ENCODE data around the gene SP3. TPM values are rescaled to one million over a fixed set of nuclear protein-coding genes. Genes with fewer than 3 reads are reported as not detected.

SP3 gene
- 41.8 TPM for polyA plus RNA-seq (2013, experiment 1 of 2; ENCODE audit: insufficient read length)
- 50.0 TPM for polyA plus RNA-seq (2013, experiment 2 of 2; ENCODE audit: insufficient read length)

- DNase-seq = peak; percentile 99
Measured at GRCh38 chr2:173965372-173966025, at the start of gene SP3. SP3 (minus strand) TSS chr2:173965373; CDS start chr2:173965171, 202 bp downstream.

GRCh38 chr2:174014699-174015070, 49.5 kb upstream of the SP3 start:
- no peak for DNase-seq

GRCh38 chr2:174014011-174014698, 49.0 kb upstream of the SP3 start:
- DNase-seq = peak; percentile 38

DNA sequence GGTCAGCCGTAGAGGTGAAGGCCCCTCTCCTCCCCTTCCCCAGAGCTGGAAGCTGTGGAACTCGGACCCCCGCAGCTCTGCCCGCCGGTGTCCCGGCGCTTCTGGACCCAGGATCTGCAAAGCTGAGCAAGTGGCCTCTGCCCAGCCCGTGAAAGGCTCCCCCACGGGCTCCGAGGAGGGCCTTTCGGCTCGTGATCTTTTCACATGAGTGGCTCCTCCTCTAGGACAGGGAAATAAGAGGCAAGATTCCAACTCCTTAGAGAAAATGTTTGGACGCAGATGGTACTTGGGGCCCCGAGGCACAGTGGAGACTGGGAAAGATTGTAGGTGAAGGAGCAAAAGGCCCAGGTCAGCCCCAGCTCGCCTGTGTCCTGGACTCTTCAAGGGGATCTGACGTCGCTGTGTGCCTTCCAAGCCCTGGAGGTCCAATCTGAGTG, 48.2 kb upstream of the SP3 start:
- no peak for DNase-seq

GRCh38 chr2:174012347-174013314, 47.5 kb upstream of the SP3 start:
- peak; percentile 62 for DNase-seq

DNA sequence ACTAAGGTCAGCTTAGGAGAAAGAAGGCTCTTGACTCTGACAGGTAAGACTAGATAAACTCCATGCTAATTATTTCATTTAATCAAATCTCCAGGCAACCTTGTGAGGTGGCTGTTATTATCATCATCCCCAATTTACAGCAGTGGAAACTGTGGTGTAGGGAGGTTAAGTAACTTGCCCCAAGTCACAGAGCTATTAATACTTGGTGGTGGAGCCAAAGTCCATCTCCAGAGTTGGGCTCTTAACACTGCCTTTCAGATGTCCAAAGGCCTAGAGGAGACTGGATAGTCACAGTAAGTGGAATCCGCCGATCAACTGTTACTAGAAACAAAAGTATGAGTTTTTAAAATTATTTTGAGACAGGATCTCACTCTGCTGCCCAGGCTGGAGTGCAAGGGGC, 46.6 kb upstream of the SP3 start:
- DNase-seq = no peak

DNA sequence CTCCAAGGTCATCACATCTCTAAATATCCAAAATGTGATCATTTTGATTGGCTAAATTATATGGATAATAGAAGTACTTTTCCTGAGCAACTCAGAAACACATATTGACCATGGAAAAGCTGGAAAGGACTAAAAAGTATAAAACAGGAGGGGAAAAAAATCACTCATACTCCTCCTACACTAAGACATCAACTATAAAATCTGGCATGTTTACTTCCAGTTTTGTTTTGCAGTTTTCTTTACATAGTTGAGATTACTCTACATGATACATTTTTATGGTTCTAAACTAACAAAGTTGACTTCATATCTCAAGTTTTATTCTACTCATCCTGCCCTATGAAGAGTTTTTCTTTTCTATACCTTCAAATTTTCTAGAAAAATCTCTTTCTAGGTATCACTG, 46.0 kb upstream of the SP3 start:
- no peak for DNase-seq

DNA sequence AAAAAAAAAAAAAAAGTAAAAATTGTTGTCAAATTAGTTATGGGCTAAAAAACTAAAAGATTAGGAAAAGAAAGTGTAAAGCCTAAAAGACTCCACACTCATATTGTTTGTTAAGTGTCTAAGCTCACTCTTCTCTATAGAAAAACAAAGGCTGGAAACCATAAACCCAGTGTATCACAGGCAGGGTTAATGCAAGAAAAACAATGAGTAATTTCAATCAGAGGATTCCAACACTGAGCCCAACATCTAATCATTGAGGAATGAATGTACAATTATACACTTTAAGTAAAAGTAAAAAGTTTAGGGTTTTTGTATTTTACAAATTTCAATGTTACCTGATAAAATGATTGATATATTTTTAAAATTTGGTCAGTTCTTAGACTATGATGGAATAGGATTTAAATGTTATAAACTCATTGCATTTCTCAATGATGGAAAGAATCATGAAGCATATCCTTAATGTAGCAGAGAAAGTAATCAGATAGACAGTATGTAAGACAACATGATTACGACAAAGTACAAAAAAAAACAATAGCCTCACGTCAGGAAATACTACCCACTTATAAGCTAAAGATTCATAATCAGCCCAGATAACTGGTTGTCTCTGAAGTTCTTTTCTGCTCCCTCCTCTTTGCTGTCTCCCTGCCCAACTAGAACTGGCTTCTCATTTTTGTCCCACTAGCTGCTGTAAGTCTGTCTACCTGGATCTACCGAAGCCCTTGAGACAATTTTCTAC, 44.5 kb upstream of the SP3 start:
- DNase-seq = peak; percentile 71

GRCh38 chr2:174008720-174009119, 43.5 kb upstream of the SP3 start:
- DNase-seq = no peak

DNA sequence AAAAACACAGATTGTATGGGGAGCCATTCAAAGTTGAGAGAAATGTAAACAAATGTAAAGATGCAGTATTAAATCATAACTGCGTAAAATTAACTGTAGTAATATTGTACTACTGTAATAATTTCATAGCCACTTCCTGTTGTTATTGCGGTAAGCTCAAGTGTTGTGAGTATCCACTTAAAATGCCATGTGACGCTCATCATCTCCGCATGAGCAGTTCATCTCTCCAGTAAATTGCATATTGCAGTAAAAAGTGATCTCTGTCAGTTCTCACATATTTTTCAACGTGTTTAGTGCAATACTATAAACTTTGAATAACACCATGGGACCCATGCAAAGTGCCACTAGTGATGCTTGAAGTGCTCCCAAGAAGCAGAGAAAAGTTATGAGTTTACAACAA, 41.8 kb upstream of the SP3 start:
- DNase-seq = no peak

GRCh38 chr2:174005801-174006419, 40.7 kb upstream of the SP3 start:
- DNase-seq = no peak

DNA sequence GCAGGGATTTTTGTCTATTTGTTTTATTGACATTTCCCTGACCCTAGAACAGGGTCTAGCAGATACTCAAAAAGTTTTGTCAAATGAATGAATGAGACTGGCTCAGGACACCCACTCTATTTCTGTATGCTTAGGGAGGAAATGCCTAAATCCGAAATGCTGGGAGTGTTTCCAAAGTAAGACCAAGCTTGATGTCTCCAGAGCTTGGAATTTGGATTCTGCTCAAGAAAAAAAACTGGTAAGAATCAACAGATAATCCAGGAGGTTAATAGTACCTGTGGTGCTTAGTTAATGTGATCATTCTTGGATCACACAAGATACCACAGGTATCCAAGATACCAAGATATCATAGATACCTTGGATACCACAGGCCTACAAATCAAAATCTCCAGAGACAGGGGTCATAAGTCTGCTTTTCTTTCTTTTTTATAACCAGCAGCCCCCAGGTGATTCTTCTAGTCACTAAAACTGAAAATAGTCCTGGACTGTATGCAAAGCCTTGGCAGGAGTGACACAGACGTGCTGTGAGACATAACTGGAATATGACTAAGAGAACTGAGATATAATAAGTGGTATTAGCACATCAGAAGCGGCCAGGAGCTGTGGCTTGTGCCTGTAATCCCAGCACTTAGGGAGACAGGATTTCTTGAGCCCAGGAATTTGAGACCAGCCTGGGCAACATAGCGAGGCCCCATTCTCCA, 39.9 kb upstream of the SP3 start:
- DNase-seq = peak; percentile 81

DNA sequence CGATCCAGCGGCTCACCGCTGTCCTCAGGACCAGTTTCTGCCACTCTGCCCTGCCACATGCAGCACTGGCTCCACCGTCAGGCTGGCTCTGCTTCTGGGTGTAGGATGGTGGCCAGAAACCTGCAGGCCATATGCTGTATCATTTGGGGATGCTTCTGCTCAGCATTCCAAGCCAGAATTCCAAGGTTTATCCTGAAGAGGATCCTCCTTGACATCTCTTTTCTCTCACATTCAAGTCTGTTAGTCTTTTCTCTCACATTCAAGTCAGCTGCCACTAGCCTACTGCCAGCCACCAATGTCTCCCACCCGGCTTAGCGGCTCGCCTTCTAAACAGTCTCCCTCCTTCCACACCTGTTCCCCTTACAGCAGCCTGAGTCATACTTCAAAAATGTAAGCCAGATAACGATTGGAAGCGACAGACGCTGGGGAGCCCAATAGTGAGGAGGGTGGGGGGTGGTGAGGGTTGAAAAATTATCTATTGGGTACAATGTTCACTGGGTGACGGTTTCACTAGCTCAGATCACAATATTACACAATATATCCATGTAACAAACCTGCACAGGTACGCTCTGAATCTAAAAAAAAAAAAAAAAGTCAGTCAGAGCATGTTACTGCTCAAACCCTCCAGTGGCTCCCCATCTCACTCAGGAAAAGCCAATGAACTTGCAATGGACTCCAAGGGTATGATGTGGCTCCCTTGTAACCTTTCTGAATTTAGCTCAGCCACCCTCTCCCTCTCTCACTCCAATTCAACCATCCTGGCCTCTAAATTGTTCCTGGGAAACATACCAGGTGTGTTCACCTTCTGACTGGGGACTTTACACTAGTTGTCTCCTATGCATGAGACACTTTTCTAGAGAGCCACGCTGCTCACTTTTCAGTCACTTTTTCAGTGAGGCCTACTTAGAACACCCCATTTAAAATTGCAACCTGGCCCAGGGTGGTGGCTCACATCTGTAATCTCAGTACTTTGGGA, 38.8 kb upstream of the SP3 start:
- no peak for DNase-seq

DNA sequence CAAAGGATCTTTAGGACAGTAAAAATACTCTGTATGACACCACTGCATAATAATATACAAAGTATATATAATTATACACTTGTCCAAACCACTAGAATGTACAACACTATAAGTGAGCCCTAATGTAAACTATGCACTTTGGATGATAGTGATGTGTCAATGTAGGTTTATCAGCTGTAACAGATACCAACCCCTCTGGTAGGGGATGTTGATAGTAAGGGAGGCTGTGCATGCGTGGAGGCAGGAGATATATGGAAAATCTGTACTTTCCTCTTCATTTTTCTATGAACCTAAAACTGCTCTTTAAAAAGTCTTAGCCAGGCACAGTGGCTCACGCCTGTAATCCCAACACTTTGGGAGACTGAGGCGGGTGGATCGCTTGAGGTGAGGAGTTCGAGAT, 37.5 kb upstream of the SP3 start:
- DNase-seq = no peak

- no peak for DNase-seq
Measured at GRCh38 chr2:174001107-174001506, 35.9 kb upstream of the SP3 start.

- DNase-seq = no peak
Measured at GRCh38 chr2:173999724-174000123, 34.6 kb upstream of the SP3 start.

GRCh38 chr2:173999272-173999671, 34.1 kb upstream of the SP3 start:
- DNase-seq = no peak

DNA sequence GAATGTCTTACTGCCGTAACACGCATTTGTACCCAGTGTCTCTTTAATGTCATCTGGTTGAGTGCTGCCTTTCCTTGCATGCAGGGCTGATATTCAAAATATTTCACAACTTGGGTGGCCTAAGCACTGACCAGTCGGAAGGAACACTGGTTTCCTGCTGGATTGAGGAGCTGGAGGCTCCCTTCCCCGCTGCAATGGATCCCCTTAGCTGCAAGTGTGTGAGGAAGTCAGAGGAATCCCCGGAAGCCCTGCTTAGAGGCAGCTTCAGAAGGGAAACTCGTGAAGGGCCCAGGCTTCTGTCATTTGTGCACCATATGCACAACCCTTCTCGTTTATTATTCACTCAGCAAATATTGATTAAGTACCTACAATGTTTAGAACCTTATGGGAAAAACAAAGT, 33.2 kb upstream of the SP3 start:
- no peak for DNase-seq

DNA sequence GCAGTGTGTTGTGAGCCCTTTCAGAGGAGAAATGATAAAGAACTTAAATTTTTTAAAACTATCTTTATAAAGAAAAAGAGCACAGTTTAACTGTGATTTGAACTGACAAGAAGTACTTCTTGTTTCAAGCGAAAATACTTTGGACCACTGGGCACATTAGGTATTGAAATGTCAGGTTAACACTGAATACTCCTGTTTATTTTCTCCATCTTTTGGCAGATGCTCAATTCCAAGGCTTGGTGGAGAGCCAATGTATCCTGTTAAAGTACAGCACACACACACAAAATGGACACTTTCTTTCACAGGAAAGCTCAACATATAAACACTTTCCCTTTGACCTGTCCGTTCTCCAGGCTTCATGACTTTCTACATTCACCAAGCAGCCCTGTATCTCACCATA, 32.6 kb upstream of the SP3 start:
- DNase-seq = no peak

GRCh38 chr2:173997269-173997668, 32.1 kb upstream of the SP3 start:
- no peak for DNase-seq

Measured in fibroblast of skin of scalp (primary cell).